Keratinocyte (primary cell): ENCODE data around the gene ADGRV1.

Experiments
- CTCF ChIP-seq, 3 experiments: IDR thresholded peaks in 1 of 3; conservative IDR thresholded peaks in 1 of 3; optimal IDR thresholded peaks in 1 of 3; 2 replicates in 2 of 3; 3 replicates in 1 of 3; pipeline versions ENCODE3 to v1.5.1; 2011; ENCODE audit warnings: low read length in 3 of 3, mild to moderate bottlenecking in 3 of 3, moderate library complexity in 2 of 3, control low read depth in 1 of 3, inconsistent platforms in 1 of 3; ENCODE audit not compliant: insufficient read depth in 2 of 3; ENCODE audit errors: extremely low read depth in 1 of 3
- EZH2 ChIP-seq: IDR thresholded peaks from one replicate; pipeline ENCODE4 v1.6.1; 2012; ENCODE audit warnings: inconsistent platforms, mild to moderate bottlenecking, low read length, moderate library complexity

- TF ChIP-seq CTCF (optimal IDR thresholded peaks at IDR 0.05 in 1 of 3, IDR thresholded peaks at IDR 0.05 in 1 of 3, conservative IDR thresholded peaks at IDR 0.05 in 1 of 3; ENCODE audit: extremely low read depth in 1 of 3, insufficient read depth in 2 of 3, low read length in 3 of 3) (no peak), EZH2 (no peak)
Measured at GRCh38 chr5:91144491-91145332, 586.1 kb downstream of the ADGRV1 start.
